GM18907 (cell line): ENCODE measurements around the gene PRODH.
"Not testable (repeated sequence)": the region's sequence is repeated elsewhere in the genome, so short reads cannot be mapped to it uniquely, and the experiment has no call there.

Experiments
- ATAC-seq: cut with Tn5 transposase; IDR thresholded peaks from one replicate; pipeline ENCODE4 v1.9.1; 2021; ENCODE audit warnings: mild to moderate bottlenecking, moderate library complexity; ENCODE audit not compliant: unreplicated experiment

PRODH gene

GRCh38 chr22:18956121-18956895 lies 20.2 kb upstream of the PRODH start:
- ATAC-seq, result not testable (repeated sequence)

- no peak for ATAC-seq
Measured at GRCh38 chr22:18955696-18956095, 19.6 kb upstream of the PRODH start.

- ATAC-seq, result no peak
Measured at GRCh38 chr22:18954990-18955571, 19.0 kb upstream of the PRODH start.

- ATAC-seq, result not testable (repeated sequence)
Measured at GRCh38 chr22:18954303-18954989, 18.4 kb upstream of the PRODH start.

- ATAC-seq, result not testable (repeated sequence)
Measured at GRCh38 chr22:18953128-18953527, 17.0 kb upstream of the PRODH start.

GRCh38 chr22:18952022-18952421 lies 15.9 kb upstream of the PRODH start:
- ATAC-seq, result no peak

GRCh38 chr22:18950141-18950540 lies 14.0 kb upstream of the PRODH start:
- ATAC-seq, result no peak

- no peak for ATAC-seq
Measured at GRCh38 chr22:18947905-18948304, 11.8 kb upstream of the PRODH start.

GRCh38 chr22:18947105-18947504 lies 11.0 kb upstream of the PRODH start:
- ATAC-seq, result not testable (repeated sequence)

- ATAC-seq, result not testable (repeated sequence)
Measured at GRCh38 chr22:18938691-18939090, 2.6 kb upstream of the PRODH start.

GRCh38 chr22:18934688-18935087 lies 1.4 kb downstream of the PRODH start:
- ATAC-seq, result not testable (repeated sequence)

- no peak for ATAC-seq
Measured at GRCh38 chr22:18933914-18934313, 2.2 kb downstream of the PRODH start.

GRCh38 chr22:18931905-18932652 lies 4.0 kb downstream of the PRODH start:
- ATAC-seq, result no peak

GRCh38 chr22:18929459-18929858 lies 6.6 kb downstream of the PRODH start:
- ATAC-seq, result no peak

- ATAC-seq, result no peak
Measured at GRCh38 chr22:18927573-18927972, 8.5 kb downstream of the PRODH start.

GRCh38 chr22:18927020-18927419 lies 9.1 kb downstream of the PRODH start:
- ATAC-seq, result no peak

GRCh38 chr22:18925368-18926064 lies 10.6 kb downstream of the PRODH start:
- ATAC-seq, result no peak

- not testable (repeated sequence) for ATAC-seq
Measured at GRCh38 chr22:18920257-18920902, 15.7 kb downstream of the PRODH start.

- not testable (repeated sequence) for ATAC-seq
Measured at GRCh38 chr22:18917818-18918217, 18.3 kb downstream of the PRODH start.

- ATAC-seq, result not testable (repeated sequence)
Measured at GRCh38 chr22:18915550-18915949, 20.5 kb downstream of the PRODH start.
